CD14-positive monocyte (primary cell): Measurements from ENCODE around the gene LYPD4. TPM values are rescaled to one million over a fixed set of nuclear protein-coding genes. Genes with fewer than 3 reads are reported as not detected.

Experiments used
- DNase-seq, 3 donors: peaks; one replicate each; pipeline ENCODE4 v3.0.0-alpha.2; 2011 to 2022
- H2AFZ ChIP-seq: 2 replicates; pipeline ENCODE4 v1.6.0; 2012; ENCODE audit warnings: mild to moderate bottlenecking, low read depth, low read length, inconsistent platforms; ENCODE audit not compliant: insufficient read depth, poor library complexity, severe bottlenecking
- H3K27ac ChIP-seq, 2 donors: 1 replicate in 1 of 2; 2 replicates in 1 of 2; pipeline ENCODE4 v1.5.1; 2012 to 2013; ENCODE audit warnings: low read length in 2 of 2, control low read depth in 1 of 2, inconsistent platforms in 1 of 2, low read depth in 1 of 2, mild to moderate bottlenecking in 1 of 2
- H3K27me3 ChIP-seq, 2 donors: one replicate each; pipeline versions ENCODE4 v1.6.0 to v1.6.1; 2011 to 2013; ENCODE audit warnings: low read length in 2 of 2; ENCODE audit not compliant: control insufficient read depth in 2 of 2, insufficient read depth in 2 of 2
- H3K36me3 ChIP-seq, 2 donors: replicated peaks in 1 of 2; 1 replicate in 1 of 2; 2 replicates in 1 of 2; pipeline versions ENCODE4 v1.5.1 to v1.6.1; 2012 to 2013; ENCODE audit warnings: low read length in 2 of 2, control low read depth in 1 of 2, inconsistent platforms in 1 of 2, mild to moderate bottlenecking in 1 of 2; ENCODE audit not compliant: insufficient read depth in 2 of 2, control insufficient read depth in 1 of 2
- H3K4me1 ChIP-seq, 2 donors: 1 replicate in 1 of 2; 2 replicates in 1 of 2; pipeline versions ENCODE4 v1.5.1 to v1.6.1; 2012 to 2013; ENCODE audit warnings: low read length in 2 of 2, control low read depth in 1 of 2, inconsistent platforms in 1 of 2, mild to moderate bottlenecking in 1 of 2, moderate library complexity in 1 of 2; ENCODE audit not compliant: insufficient read depth in 2 of 2, control insufficient read depth in 1 of 2
- H3K4me2 ChIP-seq: replicated peaks from 2 replicates; pipeline ENCODE3; 2012; ENCODE audit warnings: low read length, moderate library complexity, mild to moderate bottlenecking; ENCODE audit not compliant: poor library complexity, severe bottlenecking; ENCODE audit errors: extremely low read depth
- H3K4me3 ChIP-seq, 3 experiments: fragments of 200-600 bp in 1 of 3; sonication (generic) in 1 of 3; replicated peaks in 1 of 3; 1 replicate in 2 of 3; 2 replicates in 1 of 3; pipeline ENCODE4 v1.5.1; 2011 to 2013; ENCODE audit warnings: low read length in 3 of 3, mild to moderate bottlenecking in 3 of 3, control low read depth in 2 of 3, low read depth in 2 of 3, inconsistent platforms in 1 of 3, moderate library complexity in 1 of 3
- H3K79me2 ChIP-seq: 2 replicates; pipeline ENCODE4 v1.6.0; 2012; ENCODE audit warnings: mild to moderate bottlenecking, control low read depth, inconsistent platforms, low read length, moderate library complexity; ENCODE audit not compliant: insufficient read depth
- H3K9ac ChIP-seq: 2 replicates; pipeline ENCODE4 v1.6.0; 2017; ENCODE audit warnings: low read length, mild to moderate bottlenecking; ENCODE audit not compliant: insufficient read depth, poor library complexity, severe bottlenecking
- H3K9me3 ChIP-seq, 2 donors: replicated peaks in 1 of 2; 1 replicate in 1 of 2; 2 replicates in 1 of 2; pipeline versions ENCODE4 v1.5.1 to v1.6.1; 2012 to 2013; ENCODE audit warnings: low read length in 2 of 2, control low read depth in 1 of 2; ENCODE audit not compliant: control insufficient read depth in 1 of 2, insufficient read depth in 1 of 2
- H4K20me1 ChIP-seq: 2 replicates; pipeline ENCODE4 v1.6.0; 2012; ENCODE audit warnings: mild to moderate bottlenecking, low read length, control low read depth, moderate library complexity; ENCODE audit not compliant: insufficient read depth
- H3K27ac Mint-ChIP-seq, 7 donors: one replicate each; pipeline ENCODE4 v1.8.0; 2020; ENCODE audit warnings: mild to moderate bottlenecking in 7 of 7, mixed read lengths in 7 of 7, moderate library complexity in 6 of 7, inconsistent platforms in 2 of 7
- H3K27me3 Mint-ChIP-seq, 3 donors: one replicate each; pipeline ENCODE4 v1.8.0; 2021 to 2022; ENCODE audit warnings: low read depth in 3 of 3, mild to moderate bottlenecking in 3 of 3, mixed read lengths in 3 of 3, moderate library complexity in 3 of 3, inconsistent platforms in 1 of 3
- H3K36me3 Mint-ChIP-seq, 2 donors: one replicate each; pipeline ENCODE4 v1.8.0; 2020; ENCODE audit warnings: mixed read lengths in 2 of 2, inconsistent platforms in 1 of 2, mild to moderate bottlenecking in 1 of 2
- H3K4me1 Mint-ChIP-seq: one replicate; pipeline ENCODE4 v1.8.0; 2020; ENCODE audit warnings: mild to moderate bottlenecking, mixed read lengths
- H3K4me3 Mint-ChIP-seq, 2 donors: one replicate each; pipeline ENCODE4 v1.8.0; 2020; ENCODE audit warnings: mild to moderate bottlenecking in 2 of 2, mixed read lengths in 2 of 2, moderate library complexity in 1 of 2
- H3K9me3 Mint-ChIP-seq, 7 donors: one replicate each; pipeline ENCODE4 v1.8.0; 2020 to 2022; ENCODE audit warnings: mixed read lengths in 7 of 7, mild to moderate bottlenecking in 6 of 7, moderate library complexity in 6 of 7, inconsistent platforms in 2 of 7
- WGBS: methylation state at CpG from one replicate; pipeline ENCODE4 v1.1.5; 2013; ENCODE audit warnings: missing lambda C conversion rate; ENCODE audit not compliant: insufficient coverage; 5-methylcytosine and 5-hydroxymethylcytosine counted together
- intact Hi-C, 2 donors: fragments of 100-400 bp; cut with micrococcal nuclease; formaldehyde crosslinking; loops; one replicate each; pipeline versions ENCODE4 v1.15.0 to v1.15.1; 2023
- polyA plus RNA-seq, 3 donors: library from polyadenylated mRNA; depleted of rRNA in 1 of 3; unstranded in 2 of 3; stranded (reverse) in 1 of 3; fragments of 300-500 nt in 2 of 3; fragments of >200 nt in 1 of 3; fragmentation: Illumina TruSeq in 2 of 3; gene quantifications; 1 replicate in 2 of 3; 2 replicates in 1 of 3; pipeline ENCODE4 v1.2.3, GENCODE V29; 2012 to 2021
- TF ChIP-seq, protein P1 (sequence below): fragments of 200-600 bp; IDR thresholded peaks from one replicate; pipeline ENCODE4 v1.8.0; 2022; ENCODE audit warnings: antibody characterized with exemption, mild to moderate bottlenecking

LYPD4 gene
- polyA plus RNA-seq, 3 donors = not detected

DNA sequence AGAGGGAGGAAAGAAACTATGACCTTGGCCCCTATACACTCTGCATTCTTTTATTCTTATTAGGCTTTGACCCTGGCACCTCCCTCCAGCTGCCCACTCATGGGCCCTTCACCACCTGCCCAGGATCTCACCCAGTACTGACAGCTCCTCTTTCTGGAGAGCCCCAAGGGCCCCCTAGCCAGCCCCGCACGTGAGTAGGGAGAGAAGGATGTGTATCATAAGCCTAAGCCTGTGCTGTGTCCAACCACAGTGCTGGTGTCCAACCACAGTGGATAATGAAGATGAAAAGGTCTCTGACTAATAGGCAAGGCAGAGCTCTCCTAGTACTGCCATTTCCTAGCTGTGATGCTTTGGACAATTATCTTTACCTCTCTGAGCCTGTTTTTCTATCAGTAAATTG is 4.6 kb upstream of the LYPD4 start:
- H3K27me3 Mint-ChIP-seq = peaks cover 4 to 13% (median 13%) of the 10 kb centered on the region in 3 donors
- peaks cover 5% of the 10 kb centered on the region for H3K4me1 Mint-ChIP-seq
- H3K36me3 Mint-ChIP-seq = no peaks in the 10 kb centered on the region
- Histone ChIP-seq H3K27ac (no peak overlapping the region), H3K9me3 (no peaks in the 10 kb centered on the region), H3K4me2 (no peak overlapping the region), H3K27me3 (peaks cover 2 to 7% of the 10 kb centered on the region in 2 donors), H3K4me3 (no peak overlapping the region), H4K20me1 (no peaks in the 10 kb centered on the region), H3K9ac (no peak overlapping the region), H3K4me1 (peaks cover 0 to 5% of the 10 kb centered on the region in 2 donors), H3K36me3 (no peaks in the 10 kb centered on the region), H2AFZ (no peak overlapping the region), H3K79me2 (no peaks in the 10 kb centered on the region)
- H3K4me3 Mint-ChIP-seq = no peak overlapping the region
- intact Hi-C loops = no loop called here
- no peak overlapping the region for H3K27ac Mint-ChIP-seq
- DNase-seq = no peak
- peaks cover 0 to 9% (median 5%) of the 10 kb centered on the region in 7 donors for H3K9me3 Mint-ChIP-seq
- WGBS = no CpG with 5 or more reads among the region's 2 CpGs
- TF ChIP-seq, protein P1, sequence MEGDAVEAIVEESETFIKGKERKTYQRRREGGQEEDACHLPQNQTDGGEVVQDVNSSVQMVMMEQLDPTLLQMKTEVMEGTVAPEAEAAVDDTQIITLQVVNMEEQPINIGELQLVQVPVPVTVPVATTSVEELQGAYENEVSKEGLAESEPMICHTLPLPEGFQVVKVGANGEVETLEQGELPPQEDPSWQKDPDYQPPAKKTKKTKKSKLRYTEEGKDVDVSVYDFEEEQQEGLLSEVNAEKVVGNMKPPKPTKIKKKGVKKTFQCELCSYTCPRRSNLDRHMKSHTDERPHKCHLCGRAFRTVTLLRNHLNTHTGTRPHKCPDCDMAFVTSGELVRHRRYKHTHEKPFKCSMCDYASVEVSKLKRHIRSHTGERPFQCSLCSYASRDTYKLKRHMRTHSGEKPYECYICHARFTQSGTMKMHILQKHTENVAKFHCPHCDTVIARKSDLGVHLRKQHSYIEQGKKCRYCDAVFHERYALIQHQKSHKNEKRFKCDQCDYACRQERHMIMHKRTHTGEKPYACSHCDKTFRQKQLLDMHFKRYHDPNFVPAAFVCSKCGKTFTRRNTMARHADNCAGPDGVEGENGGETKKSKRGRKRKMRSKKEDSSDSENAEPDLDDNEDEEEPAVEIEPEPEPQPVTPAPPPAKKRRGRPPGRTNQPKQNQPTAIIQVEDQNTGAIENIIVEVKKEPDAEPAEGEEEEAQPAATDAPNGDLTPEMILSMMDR = no peak

DNA sequence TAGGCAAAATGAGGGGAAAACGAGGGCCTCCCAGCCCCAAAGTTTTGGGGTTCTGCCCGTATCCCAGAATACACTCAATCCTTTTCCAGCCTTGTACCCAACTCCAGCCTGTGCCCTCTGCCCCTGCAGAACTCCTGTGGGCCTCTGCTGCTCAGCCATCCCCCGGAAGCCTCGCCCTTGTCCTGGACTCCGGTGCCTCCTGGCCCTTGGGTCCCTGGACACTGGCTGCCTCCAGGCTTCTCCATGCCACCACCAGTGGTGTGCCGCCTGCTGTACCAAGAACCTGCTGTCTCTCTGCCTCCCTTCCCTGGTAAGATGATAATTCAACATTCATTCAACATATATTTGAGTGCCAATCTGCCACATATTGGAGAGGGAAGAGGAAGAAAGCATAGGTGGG is 4.2 kb upstream of the LYPD4 start:
- Mint-ChIP-seq H3K4me3 (no peak overlapping the region), H3K9me3 (peaks cover 0 to 10% (median 5%) of the 10 kb centered on the region in 7 donors), H3K4me1 (peaks cover 2% of the 10 kb centered on the region), H3K27ac (peak overlapping the region in 2 of 7 donors; percentile 6 to 29), H3K36me3 (no peaks in the 10 kb centered on the region), H3K27me3 (peaks cover 7 to 15% (median 13%) of the 10 kb centered on the region in 3 donors)
- TF ChIP-seq, protein P1 = no peak
- DNase-seq = no peak
- Histone ChIP-seq H3K4me2 (no peak overlapping the region), H3K36me3 (no peaks in the 10 kb centered on the region), H3K79me2 (no peaks in the 10 kb centered on the region), H3K4me1 (peaks cover 0 to 2% of the 10 kb centered on the region in 2 donors), H3K27me3 (peaks cover 2 to 7% of the 10 kb centered on the region in 2 donors), H2AFZ (no peak overlapping the region), H3K4me3 (no peak overlapping the region), H3K9me3 (no peaks in the 10 kb centered on the region), H3K27ac (no peak overlapping the region), H3K9ac (no peak overlapping the region), H4K20me1 (no peaks in the 10 kb centered on the region)
- intact Hi-C loops = no loop called here
- 100% methylated on average over 4 of the region's 6 CpGs for WGBS
